PC-9 (cell line): ENCODE results near the gene SPR.

Experiments
- CTCF ChIP-seq: fragments of 200-600 bp; sonication (generic); conservative IDR thresholded peaks from 2 replicates; pipeline ENCODE4 v1.6.1; 2017; ENCODE audit warnings: mixed run types, antibody characterized with exemption, mild to moderate bottlenecking, moderate library complexity
- EZH2 ChIP-seq: fragments of 200-600 bp; sonication (generic); IDR thresholded peaks from 2 replicates; pipeline ENCODE4 v1.8.0; 2017; ENCODE audit warnings: antibody characterized with exemption, low read depth

- TF ChIP-seq CTCF (peak; percentile 77), EZH2 (no peak)
These were observed 6.5 kb downstream of the SPR start for GRCh38 chr2:72893594-72894319.
